ENCODE results near the gene TBL1XR1.

Gene TBL1XR1
- 189 reads per million, percentile 92 among the genes with 10 or more reads in this experiment for total RNA-seq

GRCh38 chr3:177197041-177197726, at the start of gene TBL1XR1:
Gene TBL1XR1, minus strand, starts transcription at chr3:177197482. Its CDS starts 132,505 bp downstream, at chr3:177064977.
- DNase-seq = peak; percentile 85

DNA sequence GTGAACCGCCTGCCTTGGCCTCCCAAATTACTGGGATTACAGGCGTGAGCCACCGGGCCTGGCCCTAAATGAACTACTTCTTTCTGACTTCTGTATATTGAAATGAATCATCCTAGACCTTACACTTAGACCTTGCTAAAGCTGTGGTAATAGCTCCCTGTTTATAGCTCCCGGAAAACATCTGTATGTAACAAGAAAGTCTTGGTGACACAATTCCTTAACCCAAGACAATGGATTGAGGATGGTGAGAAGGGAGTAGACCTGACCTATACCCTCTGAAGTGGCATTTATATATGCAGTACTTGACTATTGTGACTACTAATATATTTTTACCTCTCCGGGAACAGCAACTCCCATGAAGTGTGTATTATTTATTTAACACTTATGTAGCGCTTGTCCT, 48.0 kb upstream of the TBL1XR1 start:
- DNase-seq = no peak

- DNase-seq = no peak
These were observed 47.3 kb upstream of the TBL1XR1 start for GRCh38 chr3:177244606-177245005.

GRCh38 chr3:177238686-177239216, 41.5 kb upstream of the TBL1XR1 start:
- no peak for DNase-seq

- no peak for DNase-seq
These were observed 39.9 kb upstream of the TBL1XR1 start for GRCh38 chr3:177237206-177237605.

GRCh38 chr3:177236704-177237103, 39.4 kb upstream of the TBL1XR1 start:
- DNase-seq = no peak

DNA sequence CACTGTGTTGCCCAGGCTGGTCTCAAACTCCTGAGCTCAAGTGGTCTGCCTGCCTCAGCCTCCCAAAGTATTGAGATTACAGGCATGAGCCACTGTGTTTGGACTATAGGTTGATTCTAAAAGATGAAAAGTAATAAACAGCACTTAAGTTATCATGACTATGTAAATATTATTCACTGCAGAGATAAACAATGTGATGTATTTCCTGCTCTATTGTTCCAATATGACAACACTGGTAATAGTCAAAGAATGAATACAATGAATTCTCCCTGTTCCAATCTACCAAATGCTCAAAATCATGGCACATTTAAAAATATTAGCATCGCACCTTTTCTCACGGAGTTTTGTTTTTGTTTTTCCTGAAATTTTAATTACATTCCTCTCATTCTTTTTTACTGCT, 36.8 kb upstream of the TBL1XR1 start:
- DNase-seq = no peak

GRCh38 chr3:177231242-177231641, 34.0 kb upstream of the TBL1XR1 start:
- DNase-seq = no peak

DNA sequence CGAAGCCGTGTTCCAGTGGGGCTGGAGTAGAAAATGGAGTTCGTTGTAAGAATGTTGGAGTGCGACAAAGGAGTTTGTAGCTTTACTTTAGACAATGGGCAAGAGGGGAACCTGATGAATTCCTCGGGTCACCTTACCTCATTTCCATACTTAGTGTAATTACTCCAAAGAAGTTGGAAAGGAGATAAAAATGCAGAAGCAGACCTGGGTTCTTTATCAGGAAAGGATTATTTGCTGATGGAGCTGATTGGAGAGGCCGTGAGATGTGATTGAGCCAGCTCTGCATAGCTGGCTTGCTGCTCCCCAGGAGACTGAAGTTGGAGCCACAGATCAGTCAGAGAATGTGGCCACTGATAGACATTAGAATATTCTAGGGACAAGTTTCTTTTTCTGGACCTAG, 33.4 kb upstream of the TBL1XR1 start:
- DNase-seq = no peak

GRCh38 chr3:177229791-177230190, 32.5 kb upstream of the TBL1XR1 start:
- DNase-seq = no peak

- no peak for DNase-seq
These were observed 31.4 kb upstream of the TBL1XR1 start for GRCh38 chr3:177228601-177229190.

- DNase-seq = no peak
These were observed 27.1 kb upstream of the TBL1XR1 start for GRCh38 chr3:177224414-177224813.

DNA sequence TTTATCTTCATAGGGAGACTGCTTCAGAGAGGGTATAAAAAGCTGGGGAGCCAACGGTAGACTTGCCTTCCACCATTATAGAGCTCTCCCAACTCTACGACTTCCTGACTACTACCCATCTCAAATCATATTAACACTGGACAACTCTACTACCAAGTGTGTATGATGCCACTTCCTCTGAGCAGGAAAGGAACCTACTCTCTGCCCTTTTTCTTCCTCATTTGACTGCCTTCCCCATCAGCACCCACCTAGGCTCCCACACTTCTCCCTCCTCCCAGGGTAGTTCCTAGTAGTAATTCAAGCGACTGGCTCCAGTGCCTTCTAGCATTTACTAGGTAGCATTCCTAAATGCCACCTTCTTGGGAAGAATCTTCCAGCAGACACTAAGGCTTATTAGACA, 24.5 kb upstream of the TBL1XR1 start:
- no peak for DNase-seq

DNA sequence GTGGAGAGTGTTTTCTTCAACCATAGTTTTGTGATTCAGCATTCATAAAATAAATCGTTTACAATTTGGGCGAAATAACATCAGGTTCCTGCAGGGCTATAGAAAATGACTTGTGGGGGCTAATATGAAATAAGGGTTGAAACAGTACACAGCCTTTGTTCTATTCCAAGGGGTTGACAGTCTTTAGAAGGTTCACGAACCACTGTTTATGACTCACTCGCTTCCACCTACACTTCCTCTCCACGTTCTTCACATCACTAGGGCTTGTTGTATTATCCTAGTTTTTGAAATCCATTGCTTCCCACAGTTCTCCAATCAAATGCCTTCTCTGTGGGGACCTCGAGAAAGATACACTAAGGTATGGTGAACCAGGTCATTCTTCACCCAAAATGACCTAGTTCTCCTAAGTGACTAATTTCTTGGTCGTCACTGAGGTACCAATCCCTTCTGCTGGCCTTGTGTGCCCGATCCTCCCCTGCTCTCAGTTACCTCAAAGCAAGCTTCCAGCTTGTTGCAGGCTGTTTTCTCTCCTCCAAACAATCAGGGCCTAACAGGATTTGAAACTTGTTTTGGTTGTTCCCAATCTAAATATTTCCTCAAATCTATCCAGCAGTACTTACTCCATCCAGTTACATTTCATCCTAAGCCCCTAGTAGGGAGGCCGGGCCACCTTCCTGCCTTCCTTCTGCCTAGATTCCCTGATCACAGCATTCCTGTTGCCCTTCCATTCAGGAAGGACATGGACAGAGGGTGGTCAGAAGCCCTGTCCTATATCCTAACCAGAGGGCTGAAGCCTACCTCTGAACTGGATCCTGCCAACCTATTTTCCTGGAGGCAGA, 23.1 kb upstream of the TBL1XR1 start:
- DNase-seq = no peak

GRCh38 chr3:177213801-177214535, 16.7 kb upstream of the TBL1XR1 start:
- no peak for DNase-seq

DNA sequence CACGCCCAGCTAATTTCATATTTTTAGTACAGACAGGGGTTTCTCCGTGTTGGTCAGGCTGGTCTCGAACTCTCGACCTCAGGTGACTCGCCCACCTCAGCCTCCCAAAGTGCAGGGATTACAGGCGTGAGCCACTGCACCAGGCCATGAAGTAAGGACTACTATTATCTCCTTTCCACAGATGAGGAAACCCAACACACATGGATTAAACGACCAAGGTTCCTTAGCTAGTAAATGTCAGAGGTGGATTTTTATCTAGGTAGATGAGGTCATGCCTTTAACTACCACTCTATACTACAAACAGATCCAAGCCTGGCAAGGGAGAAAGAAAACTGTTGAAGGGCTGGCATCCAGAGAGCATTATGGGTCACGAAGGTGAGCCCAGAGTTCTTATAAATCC, 15.5 kb upstream of the TBL1XR1 start:
- DNase-seq = no peak

DNA sequence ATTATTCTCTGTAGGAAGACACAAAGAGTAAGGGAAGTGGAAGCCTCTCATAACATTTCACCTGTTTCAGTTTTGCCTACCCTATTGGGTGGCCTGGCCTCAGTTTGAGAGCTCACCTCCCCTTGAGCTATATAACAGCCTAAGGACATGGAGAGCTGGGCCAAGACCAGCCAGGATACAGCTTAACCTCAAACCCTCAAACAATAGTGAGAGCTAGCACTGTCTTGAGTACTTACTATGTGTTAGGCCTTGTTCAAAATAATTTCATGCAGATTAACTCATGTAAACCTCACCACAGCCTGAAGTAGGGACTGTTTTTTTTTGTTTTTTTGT, 15.0 kb upstream of the TBL1XR1 start:
- DNase-seq = no peak

DNA sequence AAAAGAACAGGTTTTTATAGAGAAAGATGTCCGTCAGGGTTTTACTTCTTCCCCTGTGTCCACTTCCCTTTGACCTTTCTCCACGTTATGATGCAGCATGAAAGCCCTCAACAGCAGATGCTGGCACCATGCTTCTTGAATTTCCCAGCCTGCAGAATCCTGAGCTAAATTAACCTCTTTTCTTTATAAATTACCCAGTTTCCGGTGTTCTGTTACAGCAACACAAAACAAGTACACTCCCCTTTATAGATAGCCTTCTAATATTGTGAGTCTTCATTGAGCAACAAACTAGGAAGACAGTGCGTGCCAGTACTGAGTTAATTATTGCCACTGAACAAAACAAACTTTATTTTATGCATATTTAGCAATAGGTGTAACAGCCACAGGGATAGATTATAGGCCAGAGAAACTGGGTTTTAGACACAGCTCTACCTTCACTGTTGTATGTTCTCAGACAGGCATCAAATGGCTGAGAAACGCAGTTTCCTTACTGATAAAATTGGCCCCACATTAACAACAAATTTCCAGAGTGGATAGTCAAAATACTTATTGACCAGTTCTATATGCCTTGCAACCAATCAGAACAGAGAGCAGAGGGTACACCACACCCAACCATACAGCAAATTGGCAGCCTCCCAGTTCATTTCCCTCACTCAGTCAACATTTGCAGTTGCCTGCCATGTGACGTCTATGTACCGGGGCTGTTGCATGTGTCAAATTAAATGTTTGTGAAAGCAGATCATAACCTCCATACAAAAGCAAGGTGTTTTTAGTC, 14.4 kb upstream of the TBL1XR1 start:
- DNase-seq = no peak

GRCh38 chr3:177210744-177211502, 13.6 kb upstream of the TBL1XR1 start:
- DNase-seq = no peak

- DNase-seq = no peak
These were observed 12.2 kb upstream of the TBL1XR1 start for GRCh38 chr3:177209509-177209908.

- no peak for DNase-seq
These were observed 11.5 kb upstream of the TBL1XR1 start for GRCh38 chr3:177208781-177209180.
